ENCODE measurements around the gene SLIT1. TPM values are rescaled to one million over a fixed set of nuclear protein-coding genes. Genes with fewer than 3 reads are reported as not detected.

The SLIT1 gene
- total RNA-seq, 1 donor, result not detected

DNA sequence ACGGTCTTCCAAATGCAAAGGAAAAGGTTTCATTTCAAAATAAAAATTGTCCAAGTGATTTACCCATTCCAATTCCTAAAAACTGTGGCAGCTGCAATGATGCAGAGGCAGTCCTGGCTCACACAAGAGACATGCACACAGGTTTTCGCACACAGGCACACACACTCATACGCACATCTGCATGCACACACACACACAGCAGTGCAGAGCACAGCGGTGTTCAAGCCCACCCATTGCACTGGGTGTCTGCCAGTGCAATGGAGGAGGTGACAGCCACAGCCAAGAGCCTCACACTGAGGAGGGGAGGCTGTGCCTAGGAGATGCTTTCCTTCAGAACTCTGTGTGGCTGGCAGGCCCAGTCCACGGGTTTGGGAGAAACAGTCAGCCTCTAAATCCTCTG, 123.7 kb downstream of the SLIT1 start:
- Histone ChIP-seq H2AFZ (ENCODE audit: low read length) (no peak overlapping the region), H3K27me3 (ENCODE audit: insufficient read depth, low read length) (peaks cover 4% of the 10 kb centered on the region), H3K4me2 (ENCODE audit: insufficient read depth, low read length) (no peak overlapping the region), H3K79me2 (ENCODE audit: insufficient read depth, low read length) (no peaks in the 10 kb centered on the region), H3K4me1 (ENCODE audit: insufficient read depth, low read length) (no peaks in the 10 kb centered on the region), H3K36me3 (ENCODE audit: insufficient read depth, low read length) (no peaks in the 10 kb centered on the region), H3K4me3 (ENCODE audit: insufficient read depth, low read length) (no peak overlapping the region), H4K20me1 (ENCODE audit: insufficient read depth, low read length) (no peaks in the 10 kb centered on the region), H3K9me3 (ENCODE audit: low read depth, low read length) (no peaks in the 10 kb centered on the region), H3K27ac (ENCODE audit: low read depth, low read length) (no peak overlapping the region)
- peak; percentile 49 for DNase-seq (ENCODE audit: insufficient read length, low spot score, missing footprints)
- TF ChIP-seq, protein P1, sequence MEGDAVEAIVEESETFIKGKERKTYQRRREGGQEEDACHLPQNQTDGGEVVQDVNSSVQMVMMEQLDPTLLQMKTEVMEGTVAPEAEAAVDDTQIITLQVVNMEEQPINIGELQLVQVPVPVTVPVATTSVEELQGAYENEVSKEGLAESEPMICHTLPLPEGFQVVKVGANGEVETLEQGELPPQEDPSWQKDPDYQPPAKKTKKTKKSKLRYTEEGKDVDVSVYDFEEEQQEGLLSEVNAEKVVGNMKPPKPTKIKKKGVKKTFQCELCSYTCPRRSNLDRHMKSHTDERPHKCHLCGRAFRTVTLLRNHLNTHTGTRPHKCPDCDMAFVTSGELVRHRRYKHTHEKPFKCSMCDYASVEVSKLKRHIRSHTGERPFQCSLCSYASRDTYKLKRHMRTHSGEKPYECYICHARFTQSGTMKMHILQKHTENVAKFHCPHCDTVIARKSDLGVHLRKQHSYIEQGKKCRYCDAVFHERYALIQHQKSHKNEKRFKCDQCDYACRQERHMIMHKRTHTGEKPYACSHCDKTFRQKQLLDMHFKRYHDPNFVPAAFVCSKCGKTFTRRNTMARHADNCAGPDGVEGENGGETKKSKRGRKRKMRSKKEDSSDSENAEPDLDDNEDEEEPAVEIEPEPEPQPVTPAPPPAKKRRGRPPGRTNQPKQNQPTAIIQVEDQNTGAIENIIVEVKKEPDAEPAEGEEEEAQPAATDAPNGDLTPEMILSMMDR (IDR thresholded peaks at IDR 0.05; ENCODE audit: extremely low read depth, low read depth, low read length), result no peak

DNA sequence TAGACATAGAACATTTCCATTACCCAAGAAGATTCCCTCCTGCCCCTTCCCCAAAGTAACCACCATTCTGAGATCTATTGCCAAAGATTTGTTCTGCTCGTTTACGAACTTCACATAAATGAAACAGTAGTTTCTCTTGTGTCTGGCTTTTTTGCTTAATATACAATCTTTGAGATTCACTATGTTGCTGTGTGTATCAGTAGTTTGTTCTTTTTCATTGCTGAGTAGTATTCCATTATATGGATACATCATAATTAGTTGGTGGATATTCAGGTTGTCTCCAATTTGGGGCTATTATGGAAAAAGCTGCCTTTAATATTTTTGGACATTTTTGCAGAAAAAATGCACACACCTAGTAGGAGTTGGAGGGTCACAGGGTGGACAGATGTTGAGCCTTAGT, 124.3 kb downstream of the SLIT1 start:
- peaks cover 4% of the 10 kb centered on the region for H3K27me3 ChIP-seq (ENCODE audit: insufficient read depth, low read length)

DNA sequence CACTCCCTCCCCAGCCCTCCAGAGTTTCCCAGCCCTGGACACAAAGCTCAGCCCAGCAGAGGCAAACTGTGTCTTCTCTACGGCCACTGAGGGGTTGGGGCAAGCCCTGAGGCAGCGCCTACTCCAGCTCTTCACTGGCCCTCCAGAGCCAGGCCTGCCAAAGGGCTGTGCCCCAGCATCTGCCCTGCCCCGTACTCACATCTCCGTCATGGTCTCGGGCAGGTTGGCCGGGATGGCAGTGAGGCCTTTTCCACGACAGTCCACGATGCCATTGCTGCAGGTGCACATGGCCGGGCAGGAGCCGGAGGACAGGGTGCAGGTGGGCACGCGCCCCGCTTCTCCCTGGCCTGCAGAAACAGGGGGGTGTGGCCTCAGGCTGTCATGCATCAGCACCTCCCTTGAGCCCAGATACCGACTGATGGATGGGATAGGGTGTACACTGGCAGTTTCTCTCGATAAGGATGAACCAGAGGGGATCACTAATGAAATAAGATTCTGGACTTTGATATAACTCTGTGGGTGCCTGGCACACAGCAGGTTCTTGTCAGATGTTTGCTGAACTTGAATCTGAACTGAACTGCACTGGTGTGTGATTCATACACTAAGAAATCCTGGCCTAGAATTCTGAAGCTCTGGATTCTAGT, 125.2 kb downstream of the SLIT1 start:
- peak; percentile 64 for DNase-seq (ENCODE audit: insufficient read length, low spot score, missing footprints)
- no peak overlapping the region for H3K4me3 ChIP-seq (ENCODE audit: insufficient read depth, low read length)
- no peak overlapping the region for H2AFZ ChIP-seq (ENCODE audit: low read length)

More for the DNA sequence above, 124.3 kb downstream of the SLIT1 start:
- Histone ChIP-seq H3K79me2 (ENCODE audit: insufficient read depth, low read length) (no peaks in the 10 kb centered on the region), H3K9me3 (ENCODE audit: low read depth, low read length) (no peaks in the 10 kb centered on the region), H4K20me1 (ENCODE audit: insufficient read depth, low read length) (no peaks in the 10 kb centered on the region), H3K4me3 (ENCODE audit: insufficient read depth, low read length) (no peak overlapping the region), H3K27ac (ENCODE audit: low read depth, low read length) (no peak overlapping the region), H2AFZ (ENCODE audit: low read length) (no peak overlapping the region), H3K36me3 (ENCODE audit: insufficient read depth, low read length) (no peaks in the 10 kb centered on the region), H3K4me1 (ENCODE audit: insufficient read depth, low read length) (no peaks in the 10 kb centered on the region), H3K4me2 (ENCODE audit: insufficient read depth, low read length) (no peak overlapping the region)
- DNase-seq (ENCODE audit: insufficient read length, low spot score, missing footprints), result peak; percentile 5
- TF ChIP-seq, protein P1 (IDR thresholded peaks at IDR 0.05; ENCODE audit: extremely low read depth, low read depth, low read length), result no peak

DNA sequence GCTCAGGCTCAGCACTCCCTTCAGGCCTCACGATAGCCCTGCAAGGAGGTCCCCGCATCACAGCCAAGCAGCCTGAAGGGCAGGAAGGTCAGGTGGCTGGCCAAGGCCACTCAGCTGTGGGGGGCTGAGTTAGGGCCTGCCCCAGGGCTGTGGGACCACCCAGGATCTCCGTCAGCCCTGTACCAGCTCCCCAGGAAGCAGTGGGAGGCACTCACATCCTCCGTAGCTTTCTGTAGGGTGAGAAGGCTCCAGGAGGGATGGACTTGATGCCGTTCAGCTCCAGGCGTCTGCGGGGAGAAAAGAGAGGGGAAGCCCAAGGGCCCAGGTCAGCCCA, 125.9 kb downstream of the SLIT1 start:
- no peak overlapping the region for H3K4me2 ChIP-seq (ENCODE audit: insufficient read depth, low read length)
- peak; percentile 31 for DNase-seq (ENCODE audit: insufficient read length, low spot score, missing footprints)
- H4K20me1 ChIP-seq (ENCODE audit: insufficient read depth, low read length), result no peaks in the 10 kb centered on the region
- H2AFZ ChIP-seq (ENCODE audit: low read length), result no peak overlapping the region
- no peak overlapping the region for H3K27ac ChIP-seq (ENCODE audit: low read depth, low read length)
- TF ChIP-seq, protein P1 (IDR thresholded peaks at IDR 0.05; ENCODE audit: extremely low read depth, low read depth, low read length), result no peak
- no peaks in the 10 kb centered on the region for H3K79me2 ChIP-seq (ENCODE audit: insufficient read depth, low read length)
- H3K9me3 ChIP-seq (ENCODE audit: low read depth, low read length), result no peaks in the 10 kb centered on the region
- no peak overlapping the region for H3K4me3 ChIP-seq (ENCODE audit: insufficient read depth, low read length)
- H3K27me3 ChIP-seq (ENCODE audit: insufficient read depth, low read length), result no peaks in the 10 kb centered on the region
- no peaks in the 10 kb centered on the region for H3K4me1 ChIP-seq (ENCODE audit: insufficient read depth, low read length)
- no peaks in the 10 kb centered on the region for H3K36me3 ChIP-seq (ENCODE audit: insufficient read depth, low read length)

More for the DNA sequence above, 125.2 kb downstream of the SLIT1 start:
- Histone ChIP-seq H3K4me2 (ENCODE audit: insufficient read depth, low read length) (no peak overlapping the region), H3K27me3 (ENCODE audit: insufficient read depth, low read length) (peaks cover 4% of the 10 kb centered on the region), H3K36me3 (ENCODE audit: insufficient read depth, low read length) (no peaks in the 10 kb centered on the region), H3K27ac (ENCODE audit: low read depth, low read length) (no peak overlapping the region), H3K79me2 (ENCODE audit: insufficient read depth, low read length) (no peaks in the 10 kb centered on the region), H3K4me1 (ENCODE audit: insufficient read depth, low read length) (no peaks in the 10 kb centered on the region), H3K9me3 (ENCODE audit: low read depth, low read length) (no peaks in the 10 kb centered on the region), H4K20me1 (ENCODE audit: insufficient read depth, low read length) (no peaks in the 10 kb centered on the region)
- TF ChIP-seq, protein P1 (IDR thresholded peaks at IDR 0.05; ENCODE audit: extremely low read depth, low read depth, low read length), result no peak

Measured in osteoblast (primary cell).